Measurements from ENCODE around the gene SAG. TPM values are rescaled to one million over a fixed set of nuclear protein-coding genes. Genes with fewer than 3 reads are reported as not detected.

The SAG gene
- total RNA-seq, 2 experiments from 2014 or later, result 0.32 TPM; not detected in 1

DNA sequence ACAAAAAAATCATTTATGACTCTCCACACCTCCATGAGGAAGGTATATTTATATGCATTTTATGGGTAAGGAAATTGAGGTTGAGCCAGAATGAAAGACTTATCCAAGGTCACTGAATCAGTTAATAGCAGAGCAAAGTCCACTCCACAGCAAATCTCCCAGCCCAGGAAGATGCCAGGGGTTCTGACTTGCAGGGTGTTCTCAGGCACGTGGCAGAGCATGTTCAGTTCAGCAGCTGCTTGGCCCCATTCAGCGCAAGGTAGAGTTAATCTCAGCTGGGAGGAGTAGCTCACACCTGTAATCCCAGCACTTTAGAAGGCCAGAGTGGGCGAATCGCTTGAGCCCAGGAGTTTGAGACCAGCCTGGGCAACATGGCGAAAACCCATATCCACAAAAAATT lies 28.9 kb downstream of the SAG start:
- CTCF ChIA-PET (ENCODE audit: unreplicated experiment), result no interaction called here
- Histone ChIP-seq H3K36me3 (ENCODE audit: insufficient read depth, low read length) (no peaks in the 10 kb centered on the region), H4K20me1 (ENCODE audit: insufficient read depth, low read length) (no peaks in the 10 kb centered on the region), H2AFZ (ENCODE audit: low read length) (no peak overlapping the region), H3K27ac (ENCODE audit: low read depth, low read length, poor library complexity, severe bottlenecking) (no peak overlapping the region), H3K9me2 (ENCODE audit: insufficient read depth, low read length) (no peaks in the 10 kb centered on the region), H3K9me3 (ENCODE audit: low read length) (no peaks in the 10 kb centered on the region), H3K79me2 (ENCODE audit: insufficient read depth, low read depth, low read length) (no peaks in the 10 kb centered on the region), H3K4me3 (ENCODE audit: low read depth, low read length, poor library complexity, severe bottlenecking) (no peak overlapping the region), H3K4me1 (ENCODE audit: insufficient read depth, low read length, poor library complexity, severe bottlenecking) (peaks cover 8% of the 10 kb centered on the region), H3K4me2 (ENCODE audit: low read length) (no peak overlapping the region)
- no peak for DNase-seq (ENCODE audit: low spot score)
- BruUV-seq (replicated peaks), result no TSS peak
- intact Hi-C loops (cut with micrococcal nuclease; ENCODE audit: unreplicated experiment), result no loop called here
- TF ChIP-seq, protein P1, sequence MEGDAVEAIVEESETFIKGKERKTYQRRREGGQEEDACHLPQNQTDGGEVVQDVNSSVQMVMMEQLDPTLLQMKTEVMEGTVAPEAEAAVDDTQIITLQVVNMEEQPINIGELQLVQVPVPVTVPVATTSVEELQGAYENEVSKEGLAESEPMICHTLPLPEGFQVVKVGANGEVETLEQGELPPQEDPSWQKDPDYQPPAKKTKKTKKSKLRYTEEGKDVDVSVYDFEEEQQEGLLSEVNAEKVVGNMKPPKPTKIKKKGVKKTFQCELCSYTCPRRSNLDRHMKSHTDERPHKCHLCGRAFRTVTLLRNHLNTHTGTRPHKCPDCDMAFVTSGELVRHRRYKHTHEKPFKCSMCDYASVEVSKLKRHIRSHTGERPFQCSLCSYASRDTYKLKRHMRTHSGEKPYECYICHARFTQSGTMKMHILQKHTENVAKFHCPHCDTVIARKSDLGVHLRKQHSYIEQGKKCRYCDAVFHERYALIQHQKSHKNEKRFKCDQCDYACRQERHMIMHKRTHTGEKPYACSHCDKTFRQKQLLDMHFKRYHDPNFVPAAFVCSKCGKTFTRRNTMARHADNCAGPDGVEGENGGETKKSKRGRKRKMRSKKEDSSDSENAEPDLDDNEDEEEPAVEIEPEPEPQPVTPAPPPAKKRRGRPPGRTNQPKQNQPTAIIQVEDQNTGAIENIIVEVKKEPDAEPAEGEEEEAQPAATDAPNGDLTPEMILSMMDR (conservative IDR thresholded peaks at IDR 0.05; ENCODE audit: low read length), result no peak
- TF ChIP-seq EZH2phosphoT487 (IDR thresholded peaks at IDR 0.05; ENCODE audit: borderline replicate concordance, low read depth, low read length), result no peak
- POLR2A ChIA-PET, result interaction anchor here (0.6 to 1.2 kb wide), 5 partner anchors 13 to 456 kb away, joined by 3 to 5 read pairs (median 3); no protein-coding TSS in a partner anchor

DNA sequence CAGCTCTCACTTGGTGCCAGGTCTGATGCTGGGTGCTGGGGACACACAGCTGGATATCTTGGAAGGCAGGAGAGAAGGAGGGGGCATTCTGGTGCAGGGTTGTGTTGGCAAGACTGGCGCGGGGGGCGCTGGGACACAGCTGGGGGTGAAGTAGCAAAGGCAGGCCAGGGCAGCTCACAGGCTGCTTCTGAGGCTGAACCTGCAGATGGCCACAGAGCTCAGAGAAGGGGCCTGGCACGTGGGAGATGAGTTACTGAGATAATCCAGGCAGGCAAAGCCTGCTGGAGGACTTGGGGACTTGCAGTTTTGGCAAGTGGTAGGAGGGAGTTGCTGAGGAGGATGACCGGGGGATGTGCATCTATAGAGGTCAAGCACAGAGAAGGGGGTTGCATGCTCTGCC lies 30.4 kb downstream of the SAG start:
- no peak for DNase-seq (ENCODE audit: low spot score)
- H2AFZ ChIP-seq (ENCODE audit: low read length), result no peak overlapping the region
- H3K9me3 ChIP-seq (ENCODE audit: low read length), result no peaks in the 10 kb centered on the region
- no peak overlapping the region for H3K4me2 ChIP-seq (ENCODE audit: low read length)
- ChIA-PET CTCF (ENCODE audit: unreplicated experiment) (interaction anchor here (0.5 to 0.8 kb wide), 2 partner anchors 21 to 1266 kb away, joined by 3 read pairs; no protein-coding TSS in a partner anchor), POLR2A (interaction anchor here (0.6 to 1.2 kb wide), 6 partner anchors 9 to 81 kb away, joined by 3 to 5 read pairs (median 4); no protein-coding TSS in a partner anchor)
- no peak overlapping the region for H3K4me3 ChIP-seq (ENCODE audit: low read depth, low read length, poor library complexity, severe bottlenecking)
- H3K9me2 ChIP-seq (ENCODE audit: insufficient read depth, low read length), result no peaks in the 10 kb centered on the region
- TF ChIP-seq EZH2phosphoT487 (IDR thresholded peaks at IDR 0.05; ENCODE audit: borderline replicate concordance, low read depth, low read length), result no peak
- TF ChIP-seq, protein P1 (conservative IDR thresholded peaks at IDR 0.05; ENCODE audit: low read length), result no peak
- H3K36me3 ChIP-seq (ENCODE audit: insufficient read depth, low read length), result no peaks in the 10 kb centered on the region
- intact Hi-C loops (cut with micrococcal nuclease; ENCODE audit: unreplicated experiment), result no loop called here
- no peak overlapping the region for H3K27ac ChIP-seq (ENCODE audit: low read depth, low read length, poor library complexity, severe bottlenecking)
- no peaks in the 10 kb centered on the region for H3K79me2 ChIP-seq (ENCODE audit: insufficient read depth, low read depth, low read length)
- no peaks in the 10 kb centered on the region for H4K20me1 ChIP-seq (ENCODE audit: insufficient read depth, low read length)
- BruUV-seq (replicated peaks), result no TSS peak
- no peaks in the 10 kb centered on the region for H3K4me1 ChIP-seq (ENCODE audit: insufficient read depth, low read length, poor library complexity, severe bottlenecking)

DNA sequence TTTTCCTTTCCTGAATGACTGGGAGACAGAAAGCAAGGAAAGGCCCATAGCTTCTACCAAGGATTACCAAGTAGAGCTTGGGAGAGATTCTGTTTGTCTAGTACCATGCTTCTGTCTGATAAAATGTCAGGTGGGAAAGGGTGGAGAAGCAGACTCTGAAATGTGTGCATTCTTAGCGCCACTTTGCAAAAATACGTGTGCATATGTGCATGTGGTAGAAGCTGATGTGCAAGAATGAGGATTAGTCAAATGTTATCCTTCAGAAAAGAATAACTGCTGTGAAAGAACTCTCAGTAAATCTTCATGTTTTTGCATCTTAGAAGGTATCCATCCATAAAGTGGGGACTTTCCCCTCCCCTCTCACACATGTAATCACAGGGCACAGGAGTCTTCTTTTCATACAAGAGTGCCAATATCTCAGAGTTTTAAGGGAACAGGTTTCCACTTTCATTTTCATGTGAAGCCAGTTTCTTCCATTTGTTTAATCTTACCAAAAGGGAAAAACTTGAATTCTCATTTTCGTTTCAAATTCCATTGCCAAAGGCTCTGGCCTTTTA lies 31.3 kb downstream of the SAG start:
- Histone ChIP-seq H3K4me2 (ENCODE audit: low read length) (no peak overlapping the region), H3K27ac (ENCODE audit: low read depth, low read length, poor library complexity, severe bottlenecking) (no peak overlapping the region), H4K20me1 (ENCODE audit: insufficient read depth, low read length) (no peaks in the 10 kb centered on the region), H3K36me3 (ENCODE audit: insufficient read depth, low read length) (no peaks in the 10 kb centered on the region), H2AFZ (ENCODE audit: low read length) (no peak overlapping the region), H3K4me3 (ENCODE audit: low read depth, low read length, poor library complexity, severe bottlenecking) (no peak overlapping the region), H3K79me2 (ENCODE audit: insufficient read depth, low read depth, low read length) (no peaks in the 10 kb centered on the region), H3K9me2 (ENCODE audit: insufficient read depth, low read length) (no peaks in the 10 kb centered on the region), H3K4me1 (ENCODE audit: insufficient read depth, low read length, poor library complexity, severe bottlenecking) (no peaks in the 10 kb centered on the region), H3K9me3 (ENCODE audit: low read length) (no peaks in the 10 kb centered on the region)
- ChIA-PET POLR2A (interaction anchor here (0.6 to 0.8 kb wide), 3 partner anchors 8 to 82 kb away, joined by 3 to 5 read pairs (median 3); no protein-coding TSS in a partner anchor), CTCF (ENCODE audit: unreplicated experiment) (no interaction called here)
- intact Hi-C loops (cut with micrococcal nuclease; ENCODE audit: unreplicated experiment), result no loop called here
- no peak for TF ChIP-seq EZH2phosphoT487 (IDR thresholded peaks at IDR 0.05; ENCODE audit: borderline replicate concordance, low read depth, low read length)
- TF ChIP-seq, protein P1 (conservative IDR thresholded peaks at IDR 0.05; ENCODE audit: low read length), result no peak
- DNase-seq (ENCODE audit: low spot score), result no peak
- no TSS peak for BruUV-seq (replicated peaks)

Measured in OCI-LY7 (cell line).